Stimulated activated CD4-positive, alpha-beta T cell treated with anti-CD3 and anti-CD28 coated beads, Interleukin-4, amount 100 ng/mL, for 1 hour (primary cell): ENCODE data around the gene WIPF3.
"Not testable (repeated sequence)": the region's sequence is repeated elsewhere in the genome, so short reads cannot be mapped to it uniquely, and the experiment has no call there.

ENCODE experiments used
- DNase-seq: peaks from one replicate; pipeline ENCODE4 v3.0.0-alpha.2; 2020

Gene WIPF3

GRCh38 chr7:29883462-29884398, 77.4 kb downstream of the WIPF3 start:
- DNase-seq: no peak

GRCh38 chr7:29884399-29885272, 78.3 kb downstream of the WIPF3 start:
- no peak for DNase-seq

DNA sequence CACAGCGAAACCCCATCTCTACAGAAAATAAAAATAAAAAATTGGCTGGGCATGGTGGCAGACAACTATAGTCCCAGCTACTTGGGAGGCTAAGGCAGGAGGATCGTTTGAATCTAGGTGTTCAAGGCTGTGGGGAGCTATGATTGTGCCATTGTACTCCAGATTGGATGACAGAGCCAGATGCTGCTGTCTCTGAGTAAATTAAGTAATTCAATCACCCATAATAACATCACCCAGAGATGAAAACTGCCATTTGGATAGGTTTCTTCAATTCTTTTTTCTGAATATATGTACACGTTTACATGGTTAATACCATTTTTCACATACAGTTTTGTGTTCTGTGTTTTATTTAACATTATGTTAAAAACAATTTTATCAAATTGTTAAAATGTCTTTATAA, 79.3 kb downstream of the WIPF3 start:
- no peak for DNase-seq

- no peak for DNase-seq
Observed at GRCh38 chr7:29886827-29887226, 80.5 kb downstream of the WIPF3 start.

GRCh38 chr7:29888006-29888405, 81.7 kb downstream of the WIPF3 start:
- no peak for DNase-seq

GRCh38 chr7:29889288-29889687, 83.0 kb downstream of the WIPF3 start:
- DNase-seq: no peak

GRCh38 chr7:29890251-29890650, 83.9 kb downstream of the WIPF3 start:
- no peak for DNase-seq

DNA sequence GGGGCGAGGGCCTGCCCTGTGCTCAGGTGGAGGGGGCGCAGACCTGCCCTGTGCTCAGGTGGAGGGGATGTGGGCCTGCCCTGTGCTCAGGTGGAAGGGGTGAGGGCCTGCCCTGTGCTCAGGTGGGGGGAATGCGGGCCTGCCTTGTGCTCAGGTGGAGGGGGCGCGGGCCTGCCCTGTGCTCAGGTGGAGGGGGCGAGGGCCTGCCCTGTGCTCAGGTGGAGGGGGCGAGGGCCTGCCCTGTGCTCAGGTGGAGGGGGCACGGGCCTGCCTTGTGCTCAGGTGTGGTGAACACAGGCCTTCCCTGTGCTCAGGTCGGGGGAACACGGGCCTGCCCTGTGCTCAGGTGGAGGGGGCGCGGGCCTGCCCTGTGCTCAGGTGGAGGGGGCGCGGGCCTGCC, 84.5 kb downstream of the WIPF3 start:
- DNase-seq: not testable (repeated sequence)

DNA sequence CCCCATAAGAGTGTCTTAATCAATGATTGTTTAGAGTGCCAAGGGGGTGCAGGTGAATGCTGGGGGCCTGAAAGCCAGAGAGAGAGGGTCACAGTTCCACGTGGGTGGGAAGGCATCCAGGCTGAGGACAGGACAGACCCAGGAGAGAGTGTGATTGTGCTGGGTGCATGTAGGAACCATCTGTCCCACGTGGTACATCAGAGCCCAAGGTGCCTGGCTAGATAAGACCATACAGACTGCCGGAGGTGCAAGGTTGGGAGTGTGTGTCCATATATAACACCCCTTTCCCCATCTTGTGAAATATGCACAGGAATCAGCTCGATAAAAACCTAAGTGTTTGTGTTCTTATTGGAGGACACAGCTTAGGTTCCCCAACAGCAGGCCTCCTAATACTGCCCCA, 85.5 kb downstream of the WIPF3 start:
- no peak for DNase-seq

GRCh38 chr7:29892231-29892630, 85.9 kb downstream of the WIPF3 start:
- DNase-seq: no peak

DNA sequence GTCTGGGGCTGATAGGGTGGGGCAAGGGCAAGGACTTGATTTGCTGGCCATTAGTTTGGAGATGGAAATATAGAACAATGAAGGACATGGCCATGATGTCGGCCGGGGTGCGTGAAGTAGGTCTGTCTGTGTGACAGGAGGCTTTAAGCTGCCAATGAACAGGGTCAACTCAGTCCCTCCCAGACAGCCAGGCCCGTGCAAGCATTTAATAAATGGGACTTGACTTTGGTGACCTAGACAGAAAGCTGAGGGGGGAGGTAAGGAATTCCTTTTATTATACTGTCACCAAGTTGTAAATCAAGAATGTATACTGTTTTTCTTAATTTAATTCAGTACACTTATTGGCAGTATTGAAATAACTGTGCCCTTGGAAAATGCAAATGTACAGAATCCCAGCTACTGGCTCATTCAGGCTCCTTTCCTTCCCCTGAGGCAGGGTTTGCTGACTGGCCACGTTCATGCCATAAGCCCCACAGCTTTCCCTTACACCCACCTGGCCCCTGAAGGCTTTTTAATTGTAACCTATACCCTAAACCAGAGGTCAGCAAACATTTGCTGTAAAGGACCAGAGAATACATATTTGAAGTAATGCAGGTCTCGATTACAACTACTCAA, 87.2 kb downstream of the WIPF3 start:
- DNase-seq: no peak

DNA sequence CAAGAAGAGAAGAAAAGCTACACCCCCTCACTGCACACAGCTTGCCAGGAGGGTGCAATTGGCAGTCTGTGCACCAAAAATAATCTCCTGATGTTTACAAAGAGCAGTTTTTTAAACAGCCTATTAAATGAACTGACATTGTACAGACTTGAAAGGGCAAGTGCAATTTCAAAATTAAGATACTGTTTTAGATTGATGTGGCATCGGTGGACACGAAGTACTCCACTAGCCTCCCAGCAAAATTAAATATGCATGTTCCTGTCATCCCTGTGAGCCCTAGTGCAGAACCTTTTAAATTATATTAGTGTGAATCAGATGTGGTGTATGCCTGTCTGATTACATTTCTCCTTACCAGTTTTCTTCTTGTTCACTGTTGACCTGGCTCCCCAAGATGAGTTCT, 87.9 kb downstream of the WIPF3 start:
- DNase-seq: no peak

DNA sequence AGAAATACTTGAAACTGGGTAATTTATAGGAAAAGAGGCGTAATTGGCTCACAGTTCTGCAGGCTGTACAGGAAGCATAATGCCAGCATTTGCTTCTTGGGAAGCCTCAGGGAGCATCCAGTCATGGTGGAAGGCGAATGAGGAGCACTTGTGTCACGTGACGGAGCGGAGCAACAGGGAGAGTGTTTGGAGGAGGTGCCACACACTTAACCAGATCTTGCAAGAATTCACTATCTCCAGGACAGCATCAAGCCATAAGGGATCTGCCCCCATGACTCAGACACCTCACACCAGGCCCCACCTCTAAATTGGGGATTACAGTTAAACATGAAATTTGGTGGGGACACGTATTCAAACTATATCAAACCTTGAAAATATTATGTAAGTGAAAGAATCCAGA, 89.3 kb downstream of the WIPF3 start:
- no peak for DNase-seq

- no peak for DNase-seq
Observed at GRCh38 chr7:29896685-29897411, 90.5 kb downstream of the WIPF3 start.

DNA sequence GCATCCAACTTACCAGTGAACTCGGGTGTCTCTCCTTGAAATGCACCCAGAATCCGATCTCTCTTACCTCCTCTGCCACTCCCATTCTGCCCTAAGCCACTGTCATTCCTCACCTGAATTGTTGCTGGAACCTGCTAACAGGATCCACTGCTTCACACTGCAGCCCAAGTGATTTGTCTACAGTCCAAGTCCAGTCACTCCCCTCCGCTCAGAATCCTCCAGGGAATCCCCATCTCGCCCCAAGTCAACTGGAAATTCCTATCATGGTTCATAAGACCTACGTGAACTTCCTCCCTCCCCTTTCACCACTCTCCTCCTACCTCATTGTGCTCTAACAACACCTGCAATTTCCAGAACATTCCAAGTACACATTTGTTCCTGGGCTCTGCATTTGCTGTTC, 92.0 kb downstream of the WIPF3 start:
- no peak for DNase-seq

DNA sequence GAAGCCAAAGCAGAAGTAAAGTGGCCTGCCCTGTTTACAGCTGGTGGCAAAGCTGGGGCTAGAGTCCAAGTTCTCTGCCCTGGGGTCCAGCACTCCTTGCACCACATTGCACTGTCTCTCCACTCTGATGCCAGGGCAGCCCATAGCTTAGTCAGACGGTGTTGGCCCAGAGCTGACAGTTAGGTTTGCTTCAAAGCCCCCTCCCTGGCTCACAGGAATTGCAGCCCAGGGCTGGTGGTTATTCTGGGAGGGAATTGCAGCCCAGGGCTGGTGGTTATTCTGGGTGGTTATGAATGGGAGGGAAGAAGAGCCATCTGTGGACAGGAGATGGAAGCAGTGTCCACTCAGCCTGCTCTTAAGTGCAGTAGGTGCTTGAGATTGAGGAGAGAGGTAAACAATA, 94.4 kb downstream of the WIPF3 start:
- no peak for DNase-seq

DNA sequence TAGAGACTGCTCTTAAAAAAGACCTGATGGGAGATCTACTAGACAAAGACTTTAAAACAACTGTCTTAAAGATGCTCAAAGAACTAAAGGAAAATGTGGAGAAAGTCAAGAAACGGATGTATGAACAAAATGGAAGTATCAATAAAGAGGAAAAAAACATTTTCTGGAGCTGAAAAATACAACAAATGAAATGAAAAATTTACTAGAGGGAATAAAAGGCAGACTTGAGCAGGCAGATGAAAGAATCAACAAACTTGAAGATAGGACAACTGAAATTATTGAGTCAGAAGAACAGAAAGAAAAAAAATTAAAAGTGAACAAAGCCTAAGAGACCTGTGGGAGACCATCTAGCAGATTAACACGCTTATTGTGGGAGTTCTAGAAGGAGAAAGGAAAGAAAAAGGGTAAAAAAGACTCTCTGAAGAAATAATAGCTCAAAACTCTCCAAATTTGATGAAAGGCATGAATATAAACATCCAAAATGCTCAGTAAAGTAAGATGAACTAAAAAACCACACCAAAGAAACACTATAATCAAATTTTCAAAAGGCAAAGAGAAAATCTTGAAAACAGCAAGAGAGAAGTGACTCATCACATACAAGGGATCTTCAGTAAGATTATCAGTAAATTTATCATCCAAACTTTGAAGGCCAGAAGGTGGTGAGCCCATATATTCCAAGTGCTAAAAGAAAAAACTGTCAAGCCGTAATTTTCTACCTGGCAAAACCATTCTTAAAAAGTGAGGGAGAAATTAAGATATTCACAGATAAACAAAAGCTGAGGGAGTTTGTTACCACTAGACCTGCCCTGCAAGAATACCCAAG, 100.1 kb downstream of the WIPF3 start:
- no peak for DNase-seq

DNA sequence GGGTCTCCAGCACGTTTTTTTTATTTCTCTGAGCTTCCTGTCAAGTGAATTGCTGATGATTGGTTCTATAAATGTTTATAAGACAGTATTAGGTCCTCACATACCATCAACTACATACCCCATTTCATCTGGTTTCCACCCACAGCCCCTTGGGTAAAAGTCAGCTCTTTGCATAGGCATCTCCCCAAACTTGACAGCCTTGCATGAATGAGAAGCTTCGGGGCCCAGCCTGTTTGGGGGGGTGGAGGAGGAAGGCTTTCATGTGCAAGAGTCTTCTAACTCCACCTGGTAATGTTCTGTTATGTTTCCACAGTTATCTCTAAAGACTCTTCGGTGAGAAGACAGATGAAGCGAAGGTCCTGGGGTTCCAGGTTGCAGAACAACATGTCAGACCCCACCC, 107.9 kb downstream of the WIPF3 start:
- no peak for DNase-seq

DNA sequence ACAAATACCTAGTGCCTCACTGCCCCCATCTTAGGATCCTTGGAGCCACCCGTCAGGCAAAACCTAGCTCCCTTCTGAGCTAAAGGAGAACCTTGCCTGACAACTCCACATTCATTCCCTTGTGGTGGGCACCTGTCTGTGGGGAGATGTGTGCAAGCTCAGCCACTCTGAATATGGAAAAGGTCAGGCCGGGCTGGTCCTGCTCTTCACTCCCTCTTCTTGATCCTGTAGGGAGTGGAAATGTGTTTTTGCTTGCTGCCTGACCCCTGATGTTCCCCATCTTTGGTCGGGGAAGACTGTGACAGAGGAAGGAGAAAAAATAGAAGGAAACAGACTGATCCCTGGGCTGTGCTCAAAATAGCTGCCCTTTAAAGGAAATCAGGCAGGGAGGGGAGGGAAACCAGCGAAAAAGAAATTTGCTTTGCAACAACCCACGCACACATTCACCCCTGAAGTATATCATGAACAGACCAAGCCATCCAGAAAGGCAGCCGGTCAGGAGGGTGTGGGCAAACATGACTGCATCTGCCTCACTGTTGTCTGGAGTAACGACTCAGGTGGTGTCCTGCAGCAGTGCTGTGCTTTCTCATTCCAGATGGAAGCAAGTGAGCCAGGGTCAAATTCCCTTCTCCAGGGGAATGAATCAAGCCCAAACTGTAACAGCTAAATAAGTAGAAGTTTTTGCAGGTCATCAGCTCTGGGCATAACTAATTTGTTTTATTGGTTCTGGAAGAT, 109.3 kb downstream of the WIPF3 start:
- DNase-seq: no peak

GRCh38 chr7:29917641-29918040, 111.3 kb downstream of the WIPF3 start:
- DNase-seq: no peak

DNA sequence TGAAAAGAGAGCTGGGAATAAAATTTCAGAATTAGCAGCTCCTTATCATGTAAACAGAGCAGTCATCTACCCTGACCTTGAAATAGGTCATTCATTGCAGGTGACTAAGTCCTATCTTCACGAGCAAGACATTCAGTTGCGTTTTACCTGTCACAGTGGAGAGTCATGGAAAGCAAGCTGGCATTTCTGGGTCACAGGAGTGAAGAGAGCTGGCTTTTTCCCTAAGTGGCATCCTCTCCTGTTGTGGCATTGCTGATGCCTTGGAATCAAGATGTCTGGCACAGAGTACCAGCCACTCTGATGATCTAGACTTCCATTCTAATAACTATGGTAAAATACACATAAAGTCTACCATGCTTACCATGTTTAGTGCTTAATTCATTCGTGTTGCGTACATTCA, 112.5 kb downstream of the WIPF3 start:
- no peak for DNase-seq
